Spleen (tissue), 7 donors: ENCODE data around the gene KCNQ4.

Source experiments
- POLR2A ChIP-seq, 3 donors: fragments of 450-650 bp; IDR thresholded peaks; one replicate each; pipeline ENCODE4 v1.5.1; 2017; ENCODE audit warnings: antibody characterized with exemption in 3 of 3, mild to moderate bottlenecking in 1 of 3
- TF ChIP-seq, protein P1 (sequence below), 11 experiments: fragments of 200-600 bp in 7 of 11; fragments of 450-650 bp in 4 of 11; sonication (generic) in 4 of 11; IDR thresholded peaks in 8 of 11; conservative IDR thresholded peaks in 3 of 11; 1 replicate in 7 of 11; 2 replicates in 4 of 11; pipeline versions ENCODE4 v1.4.0 to v1.8.0; 2016 to 2021; ENCODE audit warnings: antibody characterized with exemption in 11 of 11, inconsistent platforms in 4 of 11, mild to moderate bottlenecking in 1 of 11
- donor health status: DM: no; HTN: no; CAD: no; lungs with moderate emphysema.
- donor health status: DM: no; HTN: no; CAD: no.
- donor health status: DM: no; HTN: no; CAD: no.

DNA sequence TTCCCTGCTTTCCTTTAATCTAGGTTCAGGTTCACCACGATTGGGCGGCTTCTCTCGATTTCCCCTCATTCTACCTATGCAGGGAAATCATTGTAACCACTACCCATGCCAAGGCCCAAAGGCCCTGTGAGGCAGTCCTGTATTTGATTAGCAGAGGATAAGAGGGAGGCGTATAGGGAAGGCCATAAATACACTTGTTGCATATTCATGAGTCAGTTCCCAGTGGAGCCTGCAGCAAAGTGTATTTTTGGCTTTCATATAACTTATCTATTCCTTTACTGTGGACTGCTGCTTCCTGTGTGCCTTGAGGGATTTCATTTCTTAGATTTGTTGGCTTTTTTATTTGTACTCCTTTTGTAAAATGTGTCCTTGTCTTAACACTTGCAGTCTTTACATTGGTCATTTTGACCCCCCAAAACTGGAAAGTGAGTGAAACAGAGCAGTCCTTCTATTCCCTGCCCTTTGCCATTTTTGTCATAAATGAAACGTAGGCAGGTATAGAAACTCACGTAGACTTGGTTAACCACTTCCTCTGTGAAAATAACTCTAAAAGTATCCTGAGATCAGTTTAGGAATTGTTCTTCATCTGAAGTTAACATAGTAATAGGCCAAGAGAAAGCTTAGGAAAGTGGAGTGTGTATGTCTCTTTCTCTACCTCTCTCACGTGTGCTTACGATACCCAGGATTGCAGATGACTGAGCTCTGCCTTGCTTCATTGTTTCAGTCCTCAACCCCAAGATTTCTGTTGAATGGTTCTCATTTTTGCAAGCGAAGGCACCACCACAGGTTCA lies 19.6 kb upstream of the KCNQ4 start:
- TF ChIP-seq, protein P1, sequence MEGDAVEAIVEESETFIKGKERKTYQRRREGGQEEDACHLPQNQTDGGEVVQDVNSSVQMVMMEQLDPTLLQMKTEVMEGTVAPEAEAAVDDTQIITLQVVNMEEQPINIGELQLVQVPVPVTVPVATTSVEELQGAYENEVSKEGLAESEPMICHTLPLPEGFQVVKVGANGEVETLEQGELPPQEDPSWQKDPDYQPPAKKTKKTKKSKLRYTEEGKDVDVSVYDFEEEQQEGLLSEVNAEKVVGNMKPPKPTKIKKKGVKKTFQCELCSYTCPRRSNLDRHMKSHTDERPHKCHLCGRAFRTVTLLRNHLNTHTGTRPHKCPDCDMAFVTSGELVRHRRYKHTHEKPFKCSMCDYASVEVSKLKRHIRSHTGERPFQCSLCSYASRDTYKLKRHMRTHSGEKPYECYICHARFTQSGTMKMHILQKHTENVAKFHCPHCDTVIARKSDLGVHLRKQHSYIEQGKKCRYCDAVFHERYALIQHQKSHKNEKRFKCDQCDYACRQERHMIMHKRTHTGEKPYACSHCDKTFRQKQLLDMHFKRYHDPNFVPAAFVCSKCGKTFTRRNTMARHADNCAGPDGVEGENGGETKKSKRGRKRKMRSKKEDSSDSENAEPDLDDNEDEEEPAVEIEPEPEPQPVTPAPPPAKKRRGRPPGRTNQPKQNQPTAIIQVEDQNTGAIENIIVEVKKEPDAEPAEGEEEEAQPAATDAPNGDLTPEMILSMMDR (IDR thresholded peaks at IDR 0.05 in 8 of 11, conservative IDR thresholded peaks at IDR 0.05 in 3 of 11) = no peak
- TF ChIP-seq POLR2A (IDR thresholded peaks at IDR 0.05) = no peak
